H1 (cell line): ENCODE data around the gene KCNC3. TPM values are rescaled to one million over a fixed set of nuclear protein-coding genes. Genes with fewer than 3 reads are reported as not detected.

Experiments used
- CTCF ChIA-PET: fragments of 300-600 bp; sonication (Branson Sonifier 250); formaldehyde crosslinking; loops from one replicate; lab custom pipeline; 2021; ENCODE audit not compliant: partially characterized antibody; lab: Charles Lee
- POLR2A ChIA-PET: fragments of 300-600 bp; sonication (Branson Sonifier 250); formaldehyde crosslinking; loops from one replicate; lab custom pipeline; 2021; ENCODE audit warnings: inconsistent platforms; ENCODE audit not compliant: partially characterized antibody; lab: Charles Lee
- DNase-seq, 2 experiments: peaks; one replicate each; pipeline versions ENCODE4 v3.0.0 to v3.0.0-alpha.2; 2010 to 2022; ENCODE audit warnings: low spot score in 2 of 2, low read depth in 1 of 2, mixed read lengths in 1 of 2
- FAIRE-seq: peaks from 2 replicates; lab custom pipeline; 2011; peaks lifted over from hg19 to GRCh38; lab: Jason Lieb, UNC
- H2AFZ ChIP-seq: 2 replicates; pipeline ENCODE4 v1.8.1; 2012; ENCODE audit warnings: low read length, inconsistent platforms
- H2AK5ac ChIP-seq: 2 replicates; pipeline ENCODE4 v1.6.1; 2013; ENCODE audit warnings: low read depth, low read length
- H2BK120ac ChIP-seq: replicated peaks from 2 replicates; pipeline ENCODE3; 2013; ENCODE audit warnings: low read depth, low read length, inconsistent platforms
- H2BK12ac ChIP-seq: 2 replicates; pipeline ENCODE4 v1.6.1; 2013; ENCODE audit warnings: low read depth, low read length
- H2BK15ac ChIP-seq: 2 replicates; pipeline ENCODE4 v1.6.1; 2013; ENCODE audit warnings: low read length
- H2BK20ac ChIP-seq: 2 replicates; pipeline ENCODE4 v1.6.1; 2013; ENCODE audit warnings: low read length
- H2BK5ac ChIP-seq: 2 replicates; pipeline ENCODE4 v1.6.1; 2013; ENCODE audit warnings: low read depth, low read length
- H3K14ac ChIP-seq: 2 replicates; pipeline ENCODE4 v1.6.1; 2013; ENCODE audit warnings: inconsistent platforms; ENCODE audit not compliant: insufficient read length
- H3K18ac ChIP-seq: 2 replicates; pipeline ENCODE4 v1.6.1; 2013; ENCODE audit warnings: low read length; ENCODE audit errors: extremely low read depth
- H3K23ac ChIP-seq: 2 replicates; pipeline ENCODE4 v1.6.1; 2013; ENCODE audit warnings: inconsistent platforms; ENCODE audit not compliant: insufficient read length
- H3K23me2 ChIP-seq: 2 replicates; pipeline ENCODE4 v1.6.1; 2013; ENCODE audit warnings: low read depth, low read length
- H3K27ac ChIP-seq: 2 replicates; pipeline ENCODE4 v1.6.1; 2011; ENCODE audit warnings: low read depth, low read length, inconsistent platforms
- H3K27me3 ChIP-seq, 4 experiments: replicated peaks in 1 of 4; 1 replicate in 1 of 4; 2 replicates in 3 of 4; pipeline versions ENCODE4 v1.6.1 to v1.8.1; 2011 to 2013; ENCODE audit warnings: low read length in 3 of 4, mild to moderate bottlenecking in 3 of 4, inconsistent platforms in 2 of 4, mixed read lengths in 2 of 4, moderate library complexity in 1 of 4; ENCODE audit not compliant: control insufficient read depth in 3 of 4, insufficient read depth in 3 of 4; ENCODE audit errors: extremely low read depth in 1 of 4
- H3K36me3 ChIP-seq, 4 experiments: 2 replicates each; pipeline versions ENCODE4 v1.6.1 to v1.8.1; 2011 to 2013; ENCODE audit warnings: mild to moderate bottlenecking in 4 of 4, low read length in 3 of 4, moderate library complexity in 2 of 4, control low read depth in 1 of 4, inconsistent platforms in 1 of 4; ENCODE audit not compliant: insufficient read depth in 4 of 4, control insufficient read depth in 2 of 4
- H3K4ac ChIP-seq: replicated peaks from 2 replicates; pipeline ENCODE3; 2013; ENCODE audit warnings: low read length, low read depth, mixed read lengths, inconsistent platforms; ENCODE audit not compliant: insufficient read length
- H3K4me1 ChIP-seq, 4 experiments: replicated peaks in 1 of 4; 1 replicate in 1 of 4; 2 replicates in 3 of 4; pipeline versions ENCODE4 v1.6.1 to v1.8.1; 2011 to 2013; ENCODE audit warnings: low read length in 3 of 4, inconsistent platforms in 2 of 4, mixed read lengths in 1 of 4; ENCODE audit not compliant: insufficient read depth in 4 of 4, control insufficient read depth in 3 of 4
- H3K4me2 ChIP-seq, 2 experiments: 2 replicates each; pipeline versions ENCODE4 v1.6.1 to v1.8.1; 2011 to 2013; ENCODE audit warnings: low read depth in 2 of 2, low read length in 2 of 2, control low read depth in 1 of 2, inconsistent platforms in 1 of 2, mild to moderate bottlenecking in 1 of 2; ENCODE audit not compliant: insufficient read depth in 1 of 2
- H3K4me3 ChIP-seq, 4 experiments: fragments of 200-600, 300-600 bp in 1 of 4; sonication (generic), shearing (Covaris generic), sonication (Bioruptor Twin) in 1 of 4; 2 replicates each; pipeline versions ENCODE4 v1.5.1 to v1.8.1; 2011 to 2016; ENCODE audit warnings: low read length in 4 of 4, low read depth in 3 of 4, control low read depth in 2 of 4, inconsistent platforms in 2 of 4, mild to moderate bottlenecking in 2 of 4, mixed read lengths in 1 of 4, moderate library complexity in 1 of 4; ENCODE audit not compliant: insufficient read depth in 2 of 4; ENCODE audit errors: extremely low read depth in 1 of 4
- H3K56ac ChIP-seq: replicated peaks from 2 replicates; pipeline ENCODE3; 2013; ENCODE audit warnings: low read depth, mild to moderate bottlenecking, mixed read lengths, low read length, inconsistent platforms; ENCODE audit not compliant: insufficient read length
- H3K79me1 ChIP-seq: 2 replicates; pipeline ENCODE4 v1.6.1; 2013; ENCODE audit warnings: low read depth, low read length, control low read depth
- H3K79me2 ChIP-seq, 2 experiments: 2 replicates each; pipeline versions ENCODE4 v1.6.1 to v1.8.1; 2012 to 2013; ENCODE audit warnings: low read length in 2 of 2, mild to moderate bottlenecking in 2 of 2, inconsistent platforms in 1 of 2; ENCODE audit not compliant: insufficient read depth in 2 of 2, control insufficient read depth in 1 of 2
- H3K9ac ChIP-seq, 4 experiments: replicated peaks in 1 of 4; 1 replicate in 1 of 4; 2 replicates in 3 of 4; pipeline versions ENCODE4 v1.6.1 to v1.8.1; 2011 to 2013; ENCODE audit warnings: low read depth in 3 of 4, low read length in 3 of 4, control low read depth in 2 of 4, mild to moderate bottlenecking in 2 of 4, moderate library complexity in 2 of 4, inconsistent platforms in 1 of 4; ENCODE audit errors: extremely low read depth in 1 of 4
- H3K9me3 ChIP-seq, 2 experiments: 2 replicates each; pipeline versions ENCODE4 v1.6.1 to v1.8.1; 2012 to 2013; ENCODE audit warnings: mild to moderate bottlenecking in 2 of 2, moderate library complexity in 2 of 2, control low read depth in 1 of 2, inconsistent platforms in 1 of 2, low read depth in 1 of 2, low read length in 1 of 2, mixed read lengths in 1 of 2; ENCODE audit not compliant: insufficient read depth in 2 of 2
- H4K20me1 ChIP-seq, 2 experiments: replicated peaks in 1 of 2; 2 replicates each; pipeline versions ENCODE3 to v1.8.1; 2011 to 2013; ENCODE audit warnings: inconsistent platforms in 2 of 2, low read length in 2 of 2, mild to moderate bottlenecking in 1 of 2; ENCODE audit not compliant: insufficient read depth in 2 of 2, control insufficient read depth in 1 of 2
- H4K5ac ChIP-seq: 2 replicates; pipeline ENCODE4 v1.6.1; 2013; ENCODE audit warnings: low read length, low read depth, mixed read lengths, inconsistent platforms; ENCODE audit not compliant: insufficient read length
- H4K8ac ChIP-seq: 2 replicates; pipeline ENCODE4 v1.8.0; 2013; ENCODE audit warnings: mild to moderate bottlenecking, moderate library complexity, low read length, inconsistent platforms; ENCODE audit not compliant: insufficient read depth; ENCODE audit errors: extremely low read depth
- H4K91ac ChIP-seq: replicated peaks from 2 replicates; pipeline ENCODE3; 2013; ENCODE audit warnings: low read length, mixed read lengths, inconsistent platforms; ENCODE audit not compliant: insufficient read length
- BCL11A ChIP-seq, 2 experiments: IDR thresholded peaks; one replicate each; pipeline ENCODE4 v1.6.1; 2011; ENCODE audit warnings: low read depth in 2 of 2, low read length in 2 of 2, mild to moderate bottlenecking in 2 of 2
- JUND ChIP-seq: IDR thresholded peaks from 2 replicates; pipeline ENCODE4 v1.6.1; 2011; ENCODE audit warnings: mild to moderate bottlenecking, improper control_type of control experiment, low read length
- KDM1A ChIP-seq: fragments of 200-600, 300-600 bp; sonication (generic); IDR thresholded peaks from 2 replicates; pipeline ENCODE4 v1.7.1; 2016; ENCODE audit warnings: mild to moderate bottlenecking, low read length, borderline replicate concordance
- ZNF274 ChIP-seq: IDR thresholded peaks from 2 replicates; pipeline ENCODE4 v1.7.0; 2012; ENCODE audit warnings: low read length, borderline replicate concordance; ENCODE audit errors: extremely low read depth
- WGBS, 2 experiments: shearing (Covaris generic) in 1 of 2; methylation state at CpG; one replicate each; pipeline versions ENCODE4 v1.1.6 to v1.1.7; 2013 to 2015; ENCODE audit warnings: low lambda C conversion rate in 2 of 2, mixed read lengths in 2 of 2, inconsistent platforms in 1 of 2, low coverage in 1 of 2, missing lambda C conversion rate in 1 of 2; ENCODE audit not compliant: insufficient replicate concordance in 2 of 2, insufficient coverage in 1 of 2, insufficient read length in 1 of 2; ENCODE audit errors: extremely low coverage in 1 of 2, missing lambda C conversion rate in 1 of 2; 5-methylcytosine and 5-hydroxymethylcytosine counted together
- polyA plus RNA-seq, 7 experiments: library from polyadenylated mRNA; depleted of rRNA in 3 of 7; stranded (reverse) in 5 of 7; unstranded in 2 of 7; fragments of >200 nt in 5 of 7; fragments of 200-250 nt in 2 of 7; gene quantifications; 1 replicate in 5 of 7; 2 replicates in 1 of 7; 4 replicates in 1 of 7; pipeline versions ENCODE4 v1.2.1 to v1.2.3, GENCODE V29; 2011 to 2013; ENCODE audit warnings: missing spikeins in 2 of 7, mixed read lengths in 2 of 7
- total RNA-seq: library from RNA; stranded (reverse); fragmentation: NEBNext Ultra II Directional; extraction: Animal tissue kit (Norgen Biotek cat#: 25700); gene quantifications from 2 replicates; pipeline ENCODE4 v1.2.1, GENCODE V29; 2021
- TF ChIP-seq, protein P1 (sequence below): IDR thresholded peaks from 2 replicates; pipeline ENCODE4 v1.6.1; 2011; ENCODE audit warnings: low read depth, mild to moderate bottlenecking, low read length; ENCODE audit not compliant: insufficient read depth
- TF ChIP-seq, protein P2 (sequence below), 3 experiments: IDR thresholded peaks; 1 replicate in 2 of 3; 2 replicates in 1 of 3; pipeline versions ENCODE4 v1.5.1 to v1.6.1; 2011; ENCODE audit warnings: low read length in 3 of 3, mild to moderate bottlenecking in 3 of 3, inconsistent platforms in 2 of 3, low read depth in 1 of 3, moderate library complexity in 1 of 3; ENCODE audit not compliant: insufficient read depth in 1 of 3; ENCODE audit errors: control extremely low read depth in 1 of 3
- TF ChIP-seq, protein P3 (sequence below): IDR thresholded peaks from 2 replicates; pipeline ENCODE4 v1.6.1; 2012; ENCODE audit warnings: inconsistent platforms

The KCNC3 gene
- total and polyA plus RNA-seq, 2 of the 8 experiments (the other 6 are each of a cell fraction or from before 2014, with no cell fraction given), result 3.9 to 7.2 TPM

DNA sequence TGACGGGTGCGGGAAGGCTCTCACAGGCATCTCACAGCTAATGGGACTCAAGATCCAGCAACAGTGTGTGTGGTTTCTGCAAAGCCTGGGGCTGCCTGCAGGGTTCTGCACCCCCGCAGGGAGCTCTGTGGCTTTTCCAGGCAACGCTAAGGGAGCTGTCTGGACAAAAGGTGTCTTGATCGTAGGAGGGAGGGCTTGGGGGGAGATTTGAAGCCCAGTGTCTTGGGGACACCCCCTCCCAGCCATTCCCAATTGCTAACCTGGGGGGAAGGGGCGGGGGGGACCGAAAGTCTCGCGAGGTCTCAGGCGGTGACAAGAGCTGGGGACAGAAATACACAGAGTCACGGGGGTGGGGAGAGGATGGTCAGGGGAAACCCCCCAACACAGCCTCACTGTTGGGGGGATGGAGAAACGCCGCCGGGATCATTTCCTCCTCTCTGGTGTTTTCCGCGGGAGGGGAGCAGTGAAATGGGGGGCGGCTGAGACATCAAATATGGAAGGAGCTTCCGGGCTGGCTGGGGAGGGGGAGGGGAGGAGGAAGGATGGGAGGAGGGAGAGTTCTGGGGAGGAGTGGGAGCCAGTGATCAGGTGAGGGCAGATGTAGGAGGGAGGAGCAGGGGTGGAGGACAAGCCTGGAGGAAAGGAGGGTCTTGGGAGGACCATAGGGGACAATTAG is 13.3 kb downstream of the KCNC3 start:
- no peak overlapping the region for H3K23ac ChIP-seq
- H2AK5ac ChIP-seq, result no peak overlapping the region
- H4K5ac ChIP-seq, result peak overlapping the region; percentile 50
- H3K36me3 ChIP-seq, result peaks cover 0 to 6% (median 0%) of the 10 kb centered on the region in 4 experiments; a peak in 1 of 8 replicates
- peak overlapping the region; percentile 19 for H3K4ac ChIP-seq
- H3K79me2 ChIP-seq, result no peaks in the 10 kb centered on the region
- H2AFZ ChIP-seq, result no peak overlapping the region
- peak; percentile 32 for FAIRE-seq
- no peaks in the 10 kb centered on the region; a peak in 1 of 7 replicates for H3K27me3 ChIP-seq
- no peak overlapping the region for H3K14ac ChIP-seq
- peak overlapping the region; percentile 43; the same call in 1 of the 2 replicates for H2BK12ac ChIP-seq
- peak overlapping the region; percentile 66 to 98 for H3K4me2 ChIP-seq
- 2% methylated on average over 6 of the region's 18 CpGs; no CpG with 5 or more reads in 1 of the 2 experiments for WGBS, 2 experiments
- H3K9me3 ChIP-seq, result no peaks in the 10 kb centered on the region
- peak overlapping the region in 2 of 4 experiments; percentile 17 to 24; a peak in 2 of 7 replicates for H3K9ac ChIP-seq
- H2BK20ac ChIP-seq, result no peak overlapping the region
- H3K23me2 ChIP-seq, result peaks cover 22% of the 10 kb centered on the region
- ChIA-PET POLR2A (interaction anchor here (0.7 to 4.6 kb wide), 14 partner anchors 9 to 489 kb away, joined by 3 to 46 read pairs (median 4); partner anchors contain the start of genes KCNC3 and SPIB), CTCF (interaction anchor here (1.0 to 2.3 kb wide), 7 partner anchors 10 to 163 kb away, joined by 3 to 10 read pairs (median 4); partner anchors contain the start of gene KCNC3)
- peak overlapping the region; percentile 43 for H3K56ac ChIP-seq
- peak overlapping the region; percentile 71 for H3K18ac ChIP-seq
- H2BK15ac ChIP-seq, result no peak overlapping the region
- no peak overlapping the region for H4K91ac ChIP-seq
- peak in 1 of 2 experiments; percentile 83 for DNase-seq
- H4K20me1 ChIP-seq, result peaks cover 0 to 1% of the 10 kb centered on the region in 2 experiments
- H2BK5ac ChIP-seq, result peak overlapping the region; percentile 79
- H4K8ac ChIP-seq, result peak overlapping the region; percentile 90; the same call in 1 of the 2 replicates
- peak overlapping the region; percentile 36 to 70 (median 44); a peak in 7 of 8 replicates for H3K4me3 ChIP-seq
- no peaks in the 10 kb centered on the region for H3K79me1 ChIP-seq
- H3K4me1 ChIP-seq, result peaks cover 5 to 18% (median 9%) of the 10 kb centered on the region in 4 experiments
- no peak overlapping the region for H2BK120ac ChIP-seq
- peak overlapping the region; percentile 56; the same call in 1 of the 2 replicates for H3K27ac ChIP-seq
- TF ChIP-seq, protein P1, sequence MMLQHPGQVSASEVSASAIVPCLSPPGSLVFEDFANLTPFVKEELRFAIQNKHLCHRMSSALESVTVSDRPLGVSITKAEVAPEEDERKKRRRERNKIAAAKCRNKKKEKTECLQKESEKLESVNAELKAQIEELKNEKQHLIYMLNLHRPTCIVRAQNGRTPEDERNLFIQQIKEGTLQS, result no peak
- TF ChIP-seq KDM1A (peak; percentile 90; the same call in 1 of the 2 replicates), BCL11A (IDR thresholded peaks at IDR 0.05; ENCODE audit: low read depth in 2 of 2, low read length in 2 of 2) (no peak), JUND (no peak), ZNF274 (no peak)
- TF ChIP-seq, protein P2, sequence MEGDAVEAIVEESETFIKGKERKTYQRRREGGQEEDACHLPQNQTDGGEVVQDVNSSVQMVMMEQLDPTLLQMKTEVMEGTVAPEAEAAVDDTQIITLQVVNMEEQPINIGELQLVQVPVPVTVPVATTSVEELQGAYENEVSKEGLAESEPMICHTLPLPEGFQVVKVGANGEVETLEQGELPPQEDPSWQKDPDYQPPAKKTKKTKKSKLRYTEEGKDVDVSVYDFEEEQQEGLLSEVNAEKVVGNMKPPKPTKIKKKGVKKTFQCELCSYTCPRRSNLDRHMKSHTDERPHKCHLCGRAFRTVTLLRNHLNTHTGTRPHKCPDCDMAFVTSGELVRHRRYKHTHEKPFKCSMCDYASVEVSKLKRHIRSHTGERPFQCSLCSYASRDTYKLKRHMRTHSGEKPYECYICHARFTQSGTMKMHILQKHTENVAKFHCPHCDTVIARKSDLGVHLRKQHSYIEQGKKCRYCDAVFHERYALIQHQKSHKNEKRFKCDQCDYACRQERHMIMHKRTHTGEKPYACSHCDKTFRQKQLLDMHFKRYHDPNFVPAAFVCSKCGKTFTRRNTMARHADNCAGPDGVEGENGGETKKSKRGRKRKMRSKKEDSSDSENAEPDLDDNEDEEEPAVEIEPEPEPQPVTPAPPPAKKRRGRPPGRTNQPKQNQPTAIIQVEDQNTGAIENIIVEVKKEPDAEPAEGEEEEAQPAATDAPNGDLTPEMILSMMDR (IDR thresholded peaks at IDR 0.05; ENCODE audit: control extremely low read depth in 1 of 3, insufficient read depth in 1 of 3, low read depth in 1 of 3, low read length in 3 of 3), result no peak
- TF ChIP-seq, protein P3, sequence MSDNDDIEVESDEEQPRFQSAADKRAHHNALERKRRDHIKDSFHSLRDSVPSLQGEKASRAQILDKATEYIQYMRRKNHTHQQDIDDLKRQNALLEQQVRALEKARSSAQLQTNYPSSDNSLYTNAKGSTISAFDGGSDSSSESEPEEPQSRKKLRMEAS, result no peak; the same call in 1 of the 2 replicates
